ENCODE data around the gene PRG2. TPM values are rescaled to one million over a fixed set of nuclear protein-coding genes. Genes with fewer than 3 reads are reported as not detected.
A peak's percentile ranks its signal among the peaks of the same experiment; 100 is the strongest.

The PRG2 gene
- total and polyA plus RNA-seq, 2 experiments from 2014 or later: not detected

- no peak overlapping the region for H3K4me2 ChIP-seq
- no peaks in the 10 kb centered on the region for H3K79me2 ChIP-seq
- no peaks in the 10 kb centered on the region for H4K20me1 ChIP-seq (ENCODE audit: insufficient read depth, poor library complexity, severe bottlenecking)
- no peak overlapping the region for H2AFZ ChIP-seq
- no peaks in the 10 kb centered on the region for H3K4me1 ChIP-seq (ENCODE audit: insufficient read depth)
- no peaks in the 10 kb centered on the region for H3K9me2 ChIP-seq (replicated peaks; ENCODE audit: insufficient read depth)
- H3K36me3 ChIP-seq (replicated peaks; ENCODE audit: insufficient read depth, low read depth): no peaks in the 10 kb centered on the region
- no peak for TF ChIP-seq EZH2phosphoT487 (IDR thresholded peaks at IDR 0.05; ENCODE audit: low read depth, severe bottlenecking, unreplicated experiment)
- TF ChIP-seq EZH2 (IDR thresholded peaks at IDR 0.05; ENCODE audit: borderline replicate concordance): no peak
- H3K9me3 ChIP-seq (ENCODE audit: low read depth): no peaks in the 10 kb centered on the region
- no peak for DNase-seq (ENCODE audit: low spot score)
- 92% methylated on average over 9 of the region's 9 CpGs for WGBS (ENCODE audit: low lambda C conversion rate, missing lambda C conversion rate)
- no peak overlapping the region for H3K4me3 ChIP-seq
- no peaks in the 10 kb centered on the region for H3K27me3 ChIP-seq
- no peak overlapping the region for H3K27ac ChIP-seq
Measured at GRCh38 chr11:57347336-57347735, 43.1 kb downstream of the PRG2 start.

GRCh38 chr11:57345555-57346211 is 44.8 kb downstream of the PRG2 start:
- H3K9me3 ChIP-seq (ENCODE audit: low read depth): no peaks in the 10 kb centered on the region
- H3K36me3 ChIP-seq (replicated peaks; ENCODE audit: insufficient read depth, low read depth): no peaks in the 10 kb centered on the region
- DNase-seq (ENCODE audit: low spot score): peak; percentile 93
- peak overlapping the region; percentile 60 for H3K4me2 ChIP-seq
- H3K4me1 ChIP-seq (ENCODE audit: insufficient read depth): no peaks in the 10 kb centered on the region
- no peak overlapping the region for H3K27ac ChIP-seq
- H3K4me3 ChIP-seq: no peak overlapping the region
- no peak for TF ChIP-seq EZH2 (IDR thresholded peaks at IDR 0.05; ENCODE audit: borderline replicate concordance)
- peak; percentile 89 for TF ChIP-seq CTCF (IDR thresholded peaks at IDR 0.05; ENCODE audit: poor library complexity)
- H3K79me2 ChIP-seq: no peaks in the 10 kb centered on the region
- no peaks in the 10 kb centered on the region for H3K27me3 ChIP-seq
- H2AFZ ChIP-seq: peak overlapping the region; percentile 57
- 20% methylated on average over 11 of the region's 11 CpGs for WGBS (ENCODE audit: low lambda C conversion rate, missing lambda C conversion rate)
- no peaks in the 10 kb centered on the region for H4K20me1 ChIP-seq (ENCODE audit: insufficient read depth, poor library complexity, severe bottlenecking)
- H3K9me2 ChIP-seq (replicated peaks; ENCODE audit: insufficient read depth): no peaks in the 10 kb centered on the region

- 96% methylated on average over 10 of the region's 10 CpGs for WGBS (ENCODE audit: low lambda C conversion rate, missing lambda C conversion rate)
- H3K27ac ChIP-seq: no peak overlapping the region
- no peaks in the 10 kb centered on the region for H4K20me1 ChIP-seq (ENCODE audit: insufficient read depth, poor library complexity, severe bottlenecking)
- H3K4me1 ChIP-seq (ENCODE audit: insufficient read depth): no peaks in the 10 kb centered on the region
- no peak for DNase-seq (ENCODE audit: low spot score)
- H3K9me2 ChIP-seq (replicated peaks; ENCODE audit: insufficient read depth): no peaks in the 10 kb centered on the region
- no peak overlapping the region for H2AFZ ChIP-seq
- H3K27me3 ChIP-seq: no peaks in the 10 kb centered on the region
- H3K36me3 ChIP-seq (replicated peaks; ENCODE audit: insufficient read depth, low read depth): no peaks in the 10 kb centered on the region
- H3K79me2 ChIP-seq: no peaks in the 10 kb centered on the region
- H3K4me3 ChIP-seq: no peak overlapping the region
- H3K9me3 ChIP-seq (ENCODE audit: low read depth): no peaks in the 10 kb centered on the region
- no peak overlapping the region for H3K4me2 ChIP-seq
- TF ChIP-seq EZH2phosphoT487 (IDR thresholded peaks at IDR 0.05; ENCODE audit: low read depth, severe bottlenecking, unreplicated experiment) (no peak), EZH2 (IDR thresholded peaks at IDR 0.05; ENCODE audit: borderline replicate concordance) (no peak), CTCF (IDR thresholded peaks at IDR 0.05; ENCODE audit: poor library complexity) (no peak)
Measured at GRCh38 chr11:57344826-57345225, 45.6 kb downstream of the PRG2 start.

- 62% methylated on average over 7 of the region's 7 CpGs for WGBS (ENCODE audit: low lambda C conversion rate, missing lambda C conversion rate)
- H3K79me2 ChIP-seq: no peaks in the 10 kb centered on the region
- H3K4me2 ChIP-seq: no peak overlapping the region
- no peaks in the 10 kb centered on the region for H3K36me3 ChIP-seq (replicated peaks; ENCODE audit: insufficient read depth, low read depth)
- no peaks in the 10 kb centered on the region for H3K9me2 ChIP-seq (replicated peaks; ENCODE audit: insufficient read depth)
- no peak for DNase-seq (ENCODE audit: low spot score)
- H3K9me3 ChIP-seq (ENCODE audit: low read depth): no peaks in the 10 kb centered on the region
- no peak overlapping the region for H3K27ac ChIP-seq
- TF ChIP-seq EZH2phosphoT487 (IDR thresholded peaks at IDR 0.05; ENCODE audit: low read depth, severe bottlenecking, unreplicated experiment) (no peak), EZH2 (IDR thresholded peaks at IDR 0.05; ENCODE audit: borderline replicate concordance) (no peak), CTCF (IDR thresholded peaks at IDR 0.05; ENCODE audit: poor library complexity) (no peak)
- H3K4me3 ChIP-seq: no peak overlapping the region
- H3K27me3 ChIP-seq: no peaks in the 10 kb centered on the region
- H2AFZ ChIP-seq: no peak overlapping the region
- no peaks in the 10 kb centered on the region for H3K4me1 ChIP-seq (ENCODE audit: insufficient read depth)
- H4K20me1 ChIP-seq (ENCODE audit: insufficient read depth, poor library complexity, severe bottlenecking): no peaks in the 10 kb centered on the region
Measured at GRCh38 chr11:57343825-57344224, 46.6 kb downstream of the PRG2 start.
